ENCODE data around the gene CAPN9. TPM values are rescaled to one million over a fixed set of nuclear protein-coding genes. Genes with fewer than 3 reads are reported as not detected.
"Not testable (repeated sequence)": the region's sequence is repeated elsewhere in the genome, so short reads cannot be mapped to it uniquely, and the experiment has no call there.

The CAPN9 gene
- total and polyA plus RNA-seq, 5 experiments from 2014 or later: not detected

DNA sequence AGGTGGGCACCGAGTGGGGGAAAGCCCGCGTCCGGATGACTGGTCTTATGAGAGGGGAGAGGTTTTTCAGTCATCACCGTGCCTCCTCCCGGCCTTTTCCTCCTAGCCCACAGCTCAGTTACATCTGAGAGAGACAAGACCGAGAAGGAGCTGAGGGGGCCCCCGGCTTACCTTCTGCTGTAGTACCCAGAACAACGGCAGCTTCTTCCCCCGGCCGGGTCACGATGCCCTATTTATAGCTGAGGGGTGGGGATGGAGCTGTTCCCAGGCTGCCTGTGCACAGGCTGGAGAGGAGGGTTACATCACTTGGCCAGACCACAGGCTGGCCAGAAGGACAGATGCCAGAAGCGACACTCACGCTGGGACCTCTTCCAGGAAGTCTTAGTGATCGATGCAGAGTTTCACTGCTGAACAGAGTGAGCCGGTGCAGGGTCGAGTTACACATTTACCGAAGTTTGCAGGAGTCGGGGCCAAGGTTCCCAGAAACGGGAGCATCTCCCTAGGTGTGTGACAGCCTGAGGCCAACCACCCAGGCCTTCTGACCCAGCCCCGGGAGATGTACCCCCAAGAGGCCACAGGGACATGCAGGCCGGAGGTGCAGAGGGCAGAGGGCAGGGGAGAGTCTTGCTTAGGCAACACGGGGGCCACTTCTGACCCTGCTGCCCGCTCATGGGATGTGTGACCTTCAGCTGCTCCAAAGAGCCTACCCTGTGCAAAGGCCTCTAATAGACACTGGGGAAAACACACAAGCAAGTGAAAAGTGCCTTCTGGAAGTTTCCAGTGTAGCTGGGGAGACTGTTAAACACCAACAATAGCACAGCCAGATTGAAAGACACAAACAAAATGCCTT is 33.0 kb upstream of the CAPN9 start, which contains the start of gene AGT:
Gene AGT, minus strand, starts transcription at position 208 of the 850 bp plus-strand sequence. CDS start 3,299 bp downstream, outside the sequence.
- Mint-ChIP-seq H3K27ac (peak within 1 kb of the TSS in 2 of 10 donors; percentile 1 to 9), H3K36me3 (peaks cover 0 to 5% (median 0%) of the 10 kb centered on the region in 3 donors), H3K9me3 (peaks cover 0 to 19% (median 7%) of the 10 kb centered on the region in 9 donors), H3K27me3 (peaks cover 2 to 30% (median 17%) of the 10 kb centered on the region in 5 donors), H3K4me1 (no peaks in the 10 kb centered on the region), H3K4me3 (no peak within 1 kb of the TSS)
- DNase-seq: no peak
- ATAC-seq: no peak
- POLR2A ChIA-PET: no interaction called here

DNA sequence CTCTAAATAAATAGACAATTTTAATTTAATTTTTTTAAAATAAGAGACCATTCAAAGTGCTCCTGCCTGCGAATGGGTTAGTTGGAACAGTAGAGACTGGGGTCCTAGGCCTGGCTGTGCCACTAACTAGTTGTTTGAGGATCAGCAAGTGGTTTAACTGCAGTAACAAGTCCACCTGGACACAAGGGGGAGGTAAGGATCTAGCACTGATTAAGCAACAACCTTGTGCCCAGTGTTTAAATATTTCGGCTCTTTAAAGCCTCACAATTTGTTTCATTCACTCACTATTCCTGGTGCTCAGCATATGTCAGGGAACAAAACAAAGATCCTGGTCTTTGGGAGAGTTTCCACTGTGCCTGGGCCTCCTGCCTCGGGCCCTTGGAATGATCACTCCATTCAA is 31.7 kb upstream of the CAPN9 start:
- H3K4me1 Mint-ChIP-seq: no peaks in the 10 kb centered on the region
- H3K27me3 Mint-ChIP-seq: peaks cover 3 to 30% (median 17%) of the 10 kb centered on the region in 5 donors
- DNase-seq: no peak
- no peak for ATAC-seq
- POLR2A ChIA-PET: no interaction called here
- peaks cover 0 to 19% (median 7%) of the 10 kb centered on the region in 9 donors for H3K9me3 Mint-ChIP-seq
- no peak overlapping the region for H3K27ac Mint-ChIP-seq
- H3K4me3 Mint-ChIP-seq: no peak overlapping the region
- peaks cover 0 to 5% (median 0%) of the 10 kb centered on the region in 3 donors for H3K36me3 Mint-ChIP-seq

DNA sequence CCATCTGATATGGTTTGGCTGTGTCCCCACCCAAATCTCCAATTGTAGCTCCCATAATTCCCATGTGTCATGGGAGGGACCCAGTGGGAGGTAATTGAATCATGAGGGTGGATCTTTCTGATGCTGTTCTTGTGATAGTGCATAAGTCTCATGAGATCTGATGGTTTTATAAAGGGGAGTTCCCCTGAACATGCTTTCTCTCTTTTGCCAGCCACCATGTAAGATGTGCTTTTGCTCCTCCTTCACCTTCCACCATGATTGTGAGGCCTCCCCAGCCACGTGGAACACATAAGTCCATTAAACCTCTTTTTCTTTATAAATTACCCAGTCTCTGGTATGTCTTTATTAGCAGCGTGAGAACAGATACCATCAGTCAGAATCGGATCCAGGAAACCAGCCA is 30.7 kb upstream of the CAPN9 start:
- H3K4me3 Mint-ChIP-seq, H3K4me1 Mint-ChIP-seq, ATAC-seq, DNase-seq, H3K27ac Mint-ChIP-seq, H3K36me3 Mint-ChIP-seq, POLR2A ChIA-PET: not testable (repeated sequence)
- Mint-ChIP-seq H3K27me3 (peaks cover 5 to 30% (median 17%) of the 10 kb centered on the region in 5 donors), H3K9me3 (peaks cover 0 to 22% (median 7%) of the 10 kb centered on the region in 9 donors)

DNA sequence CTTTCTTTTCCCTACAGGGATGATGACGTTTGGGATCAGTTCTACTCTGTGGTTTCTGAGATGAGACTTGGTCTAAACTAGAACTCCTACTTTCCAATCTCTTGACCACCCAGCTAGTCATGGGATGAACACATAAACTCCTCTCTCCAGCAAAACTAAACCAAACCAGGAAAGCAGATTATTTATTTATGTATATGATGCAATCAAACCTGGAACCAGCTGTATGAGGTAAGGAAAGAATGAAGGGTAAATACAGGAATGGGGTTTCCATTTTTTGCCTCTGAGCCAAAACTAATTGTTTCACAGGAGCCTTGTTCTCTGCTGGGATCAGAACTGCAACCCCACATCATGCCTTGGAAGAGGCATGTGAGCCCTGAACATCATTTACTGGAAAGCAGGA is 29.9 kb upstream of the CAPN9 start:
- peaks cover 8 to 30% (median 17%) of the 10 kb centered on the region in 5 donors for H3K27me3 Mint-ChIP-seq

DNA sequence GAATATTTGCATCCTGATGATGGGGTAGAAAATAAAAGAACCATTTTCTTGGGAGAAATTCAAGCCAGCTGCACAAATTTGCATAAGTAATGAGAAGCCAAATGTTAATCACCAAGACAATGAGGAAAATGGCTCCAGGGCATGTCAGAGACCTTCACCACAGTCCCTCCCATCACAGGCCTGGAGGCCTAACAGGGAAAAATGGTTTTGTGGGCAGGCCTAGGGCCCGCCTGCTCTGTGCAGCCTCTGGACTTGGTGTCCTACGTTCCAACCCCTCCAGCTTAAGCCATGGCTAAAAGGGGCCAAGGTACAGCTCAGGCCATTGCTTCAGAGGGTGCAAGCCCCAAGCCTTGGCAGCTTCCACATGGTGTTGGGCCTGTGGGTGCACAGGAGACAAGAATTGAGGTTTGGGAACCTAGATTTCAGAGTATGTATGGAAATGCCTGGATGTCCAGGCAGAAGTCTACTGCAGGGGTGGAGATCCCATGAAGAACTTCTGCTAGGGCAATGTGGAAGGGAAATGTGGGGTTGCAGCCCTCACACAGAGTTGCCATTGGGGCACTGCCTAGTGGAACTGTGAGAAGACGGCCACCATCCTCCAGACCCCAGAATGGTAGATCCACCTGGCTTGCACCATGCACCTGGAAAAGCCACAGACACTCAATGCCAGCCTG is 25.2 kb upstream of the CAPN9 start:
- peaks cover 0 to 21% (median 5%) of the 10 kb centered on the region in 9 donors for H3K9me3 Mint-ChIP-seq

More for the DNA sequence above, 29.9 kb upstream of the CAPN9 start:
- no peak overlapping the region for H3K27ac Mint-ChIP-seq
- peaks cover 0 to 26% (median 9%) of the 10 kb centered on the region in 9 donors for H3K9me3 Mint-ChIP-seq
- DNase-seq (no peak), ATAC-seq (no peak)
- no peaks in the 10 kb centered on the region for H3K4me1 Mint-ChIP-seq
- POLR2A ChIA-PET: no interaction called here
- no peak overlapping the region for H3K4me3 Mint-ChIP-seq
- peaks cover 0 to 11% (median 0%) of the 10 kb centered on the region in 3 donors for H3K36me3 Mint-ChIP-seq

DNA sequence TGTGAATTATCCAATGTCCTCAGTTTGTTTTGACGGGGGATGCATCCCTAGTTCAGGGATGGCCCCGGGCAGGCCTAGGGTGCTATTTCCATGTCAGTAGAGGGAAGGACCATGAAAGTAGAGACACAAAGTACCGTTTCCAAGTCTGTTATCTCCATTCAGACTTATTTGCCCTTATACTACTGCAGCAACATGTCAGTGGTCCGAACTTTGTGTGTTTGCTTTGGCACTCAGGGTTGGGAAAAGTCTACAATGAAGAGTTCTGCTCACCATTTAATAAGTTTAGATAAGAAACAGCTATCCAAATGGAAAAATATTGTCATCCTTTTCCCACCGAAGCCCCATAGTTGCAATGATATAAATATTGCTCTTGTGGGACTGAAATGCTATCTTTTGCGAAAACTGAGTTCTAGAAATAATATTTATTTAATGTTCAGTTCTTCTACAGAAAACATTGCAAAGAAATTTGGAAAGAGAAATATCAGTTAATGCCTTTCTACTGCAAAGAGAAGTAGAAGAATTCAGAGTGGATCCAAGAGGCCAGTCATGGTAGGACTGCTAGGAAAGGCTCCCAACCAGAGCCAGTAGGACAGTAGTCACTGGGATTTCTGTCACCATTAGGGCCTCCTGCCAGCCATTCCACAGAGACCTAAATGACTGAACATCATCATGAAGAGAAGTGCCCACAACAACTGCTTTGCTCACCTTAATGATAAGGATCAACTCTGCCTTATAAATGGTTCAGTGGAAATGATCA is 21.8 kb upstream of the CAPN9 start:
- no peak overlapping the region for H3K27ac Mint-ChIP-seq

More for the DNA sequence above, 25.2 kb upstream of the CAPN9 start:
- DNase-seq, H3K4me1 Mint-ChIP-seq, H3K4me3 Mint-ChIP-seq, POLR2A ChIA-PET, ATAC-seq, H3K36me3 Mint-ChIP-seq, H3K27ac Mint-ChIP-seq: not testable (repeated sequence)
- H3K27me3 Mint-ChIP-seq: peaks cover 0 to 11% (median 9%) of the 10 kb centered on the region in 5 donors

DNA sequence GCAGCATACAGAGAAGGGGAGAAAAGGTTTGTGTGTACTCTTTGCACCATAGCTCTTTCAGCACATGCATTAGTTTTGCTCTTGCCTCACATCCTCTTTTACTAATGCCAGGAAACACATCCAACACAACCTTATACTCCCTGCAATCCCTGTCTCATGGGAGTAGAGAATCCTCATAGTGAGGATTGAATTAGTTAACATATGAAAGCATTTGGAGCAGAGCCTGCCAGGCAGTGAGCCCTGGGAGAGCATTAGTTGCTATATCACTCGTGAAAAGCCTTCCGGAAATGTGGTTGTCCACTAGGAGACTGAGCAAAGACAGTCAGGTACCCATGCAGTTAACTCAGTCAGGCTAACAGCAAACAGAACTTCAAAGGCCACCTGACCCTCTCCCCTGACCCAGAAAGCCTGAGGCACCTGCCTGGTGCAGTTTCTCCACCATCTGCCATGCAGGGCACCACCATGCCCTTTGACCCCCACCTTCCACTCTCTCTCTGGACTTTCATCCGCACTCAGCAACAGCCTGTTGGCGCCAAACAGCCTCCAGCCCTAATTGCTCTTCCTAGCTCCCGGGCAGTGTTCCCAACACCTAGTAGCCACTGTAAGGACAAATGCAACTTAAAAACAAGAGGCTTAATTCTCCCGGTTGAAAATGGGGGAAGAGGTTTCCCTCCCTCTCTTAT is 18.3 kb upstream of the CAPN9 start:
- Mint-ChIP-seq H3K9me3 (peaks cover 0 to 15% (median 0%) of the 10 kb centered on the region in 9 donors), H3K36me3 (peaks cover 0 to 4% (median 0%) of the 10 kb centered on the region in 3 donors), H3K4me1 (no peaks in the 10 kb centered on the region), H3K27ac (no peak overlapping the region), H3K27me3 (peaks cover 0 to 19% (median 7%) of the 10 kb centered on the region in 5 donors), H3K4me3 (no peak overlapping the region)
- ATAC-seq (no peak), DNase-seq (no peak)
- POLR2A ChIA-PET: no interaction called here

More for the DNA sequence above, 21.8 kb upstream of the CAPN9 start:
- Mint-ChIP-seq H3K4me3 (no peak overlapping the region), H3K4me1 (no peaks in the 10 kb centered on the region), H3K27me3 (peaks cover 0 to 17% (median 12%) of the 10 kb centered on the region in 5 donors), H3K9me3 (peaks cover 0 to 26% (median 6%) of the 10 kb centered on the region in 9 donors), H3K36me3 (peaks cover 0 to 10% (median 0%) of the 10 kb centered on the region in 3 donors)
- POLR2A ChIA-PET: no interaction called here
- DNase-seq (no peak), ATAC-seq (no peak)

DNA sequence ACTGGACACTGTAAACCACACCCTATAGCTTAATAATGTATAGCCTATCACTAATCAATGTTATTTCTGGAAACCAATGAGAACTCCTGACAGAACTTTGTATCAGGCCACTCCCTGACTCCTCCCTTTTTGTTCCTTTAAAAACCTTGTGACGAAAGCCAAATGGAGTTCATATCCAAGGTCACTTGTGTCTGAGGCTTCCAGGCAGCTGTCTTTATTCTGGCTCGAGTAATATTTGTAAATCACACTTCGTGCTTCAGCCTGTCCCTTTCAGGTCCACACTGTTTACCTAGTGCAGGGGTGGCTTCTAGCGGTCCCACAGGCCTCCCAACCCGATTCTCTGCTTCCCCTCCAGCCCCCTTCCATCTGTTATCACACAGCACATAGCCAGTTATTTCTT is 16.2 kb upstream of the CAPN9 start:
- DNase-seq (no peak), ATAC-seq (no peak)
- peaks cover 7 to 24% (median 10%) of the 10 kb centered on the region in 5 donors for H3K27me3 Mint-ChIP-seq
- peaks cover 0 to 4% (median 0%) of the 10 kb centered on the region in 3 donors for H3K36me3 Mint-ChIP-seq
- no peak overlapping the region for H3K27ac Mint-ChIP-seq
- POLR2A ChIA-PET: no interaction called here
- peaks cover 0 to 15% (median 0%) of the 10 kb centered on the region in 9 donors for H3K9me3 Mint-ChIP-seq
- no peaks in the 10 kb centered on the region for H3K4me1 Mint-ChIP-seq
- H3K4me3 Mint-ChIP-seq: no peak overlapping the region

DNA sequence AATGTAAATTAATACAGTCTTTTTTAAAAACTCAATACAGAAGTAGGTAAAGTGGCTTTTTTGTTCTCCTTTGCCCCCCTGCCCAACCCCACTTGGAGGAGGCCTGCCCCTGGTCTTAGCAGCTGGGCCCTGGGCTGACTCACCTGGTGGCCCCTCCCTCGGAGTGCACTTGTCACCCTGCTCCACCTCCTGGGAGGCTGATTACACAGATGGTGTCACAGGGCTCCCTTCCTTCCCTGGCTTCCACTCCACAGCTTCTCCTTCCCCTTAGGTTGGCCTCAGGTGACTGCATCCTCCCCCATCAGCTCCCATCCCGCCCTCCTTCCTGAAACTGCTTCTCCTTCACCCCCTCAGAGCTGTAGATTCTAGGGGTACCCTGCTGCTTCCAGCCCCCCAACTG is 11.7 kb upstream of the CAPN9 start:
- POLR2A ChIA-PET: no interaction called here
- Mint-ChIP-seq H3K27me3 (peaks cover 11 to 48% (median 20%) of the 10 kb centered on the region in 5 donors), H3K4me1 (no peaks in the 10 kb centered on the region), H3K27ac (no peak overlapping the region), H3K9me3 (peaks cover 0 to 9% (median 1%) of the 10 kb centered on the region in 9 donors), H3K4me3 (no peak overlapping the region), H3K36me3 (peaks cover 0 to 8% (median 0%) of the 10 kb centered on the region in 3 donors)
- no peak for DNase-seq
- ATAC-seq: no peak

DNA sequence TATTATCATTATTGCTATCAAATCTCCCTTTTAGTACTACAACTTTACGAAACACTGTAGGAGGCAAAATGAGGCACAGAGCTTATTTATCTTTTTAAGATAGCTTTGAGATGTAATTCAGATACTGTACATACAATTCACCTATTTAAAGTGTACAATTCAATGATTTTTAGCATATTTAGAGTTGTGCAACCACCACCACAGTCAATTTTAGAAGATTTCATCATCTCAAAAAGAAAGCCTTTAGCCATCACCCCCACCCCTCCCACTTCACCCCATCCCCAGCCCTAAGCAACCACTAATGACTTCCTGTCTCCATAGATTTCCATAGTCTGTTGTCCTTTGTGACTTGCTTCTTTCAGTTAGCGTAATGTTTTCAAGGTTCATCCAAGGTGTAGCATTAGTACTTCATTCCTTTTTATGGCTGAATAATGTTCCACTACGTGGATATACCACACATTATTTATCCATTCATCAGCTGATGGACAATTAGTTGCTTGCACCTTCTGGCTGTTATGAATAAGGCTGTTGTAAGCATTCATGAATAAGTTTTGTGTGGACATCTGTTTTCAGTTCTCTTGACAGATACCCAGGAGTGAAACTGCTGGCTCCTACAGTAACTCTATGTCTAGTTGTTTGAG is 9.4 kb upstream of the CAPN9 start:
- Mint-ChIP-seq H3K9me3 (peaks cover 0 to 9% (median 0%) of the 10 kb centered on the region in 9 donors), H3K4me1 (no peaks in the 10 kb centered on the region), H3K27me3 (peaks cover 14 to 52% (median 25%) of the 10 kb centered on the region in 5 donors), H3K4me3 (no peak overlapping the region), H3K27ac (no peak overlapping the region), H3K36me3 (peaks cover 0 to 8% (median 0%) of the 10 kb centered on the region in 3 donors)
- POLR2A ChIA-PET: no interaction called here
- DNase-seq: no peak
- ATAC-seq: no peak

DNA sequence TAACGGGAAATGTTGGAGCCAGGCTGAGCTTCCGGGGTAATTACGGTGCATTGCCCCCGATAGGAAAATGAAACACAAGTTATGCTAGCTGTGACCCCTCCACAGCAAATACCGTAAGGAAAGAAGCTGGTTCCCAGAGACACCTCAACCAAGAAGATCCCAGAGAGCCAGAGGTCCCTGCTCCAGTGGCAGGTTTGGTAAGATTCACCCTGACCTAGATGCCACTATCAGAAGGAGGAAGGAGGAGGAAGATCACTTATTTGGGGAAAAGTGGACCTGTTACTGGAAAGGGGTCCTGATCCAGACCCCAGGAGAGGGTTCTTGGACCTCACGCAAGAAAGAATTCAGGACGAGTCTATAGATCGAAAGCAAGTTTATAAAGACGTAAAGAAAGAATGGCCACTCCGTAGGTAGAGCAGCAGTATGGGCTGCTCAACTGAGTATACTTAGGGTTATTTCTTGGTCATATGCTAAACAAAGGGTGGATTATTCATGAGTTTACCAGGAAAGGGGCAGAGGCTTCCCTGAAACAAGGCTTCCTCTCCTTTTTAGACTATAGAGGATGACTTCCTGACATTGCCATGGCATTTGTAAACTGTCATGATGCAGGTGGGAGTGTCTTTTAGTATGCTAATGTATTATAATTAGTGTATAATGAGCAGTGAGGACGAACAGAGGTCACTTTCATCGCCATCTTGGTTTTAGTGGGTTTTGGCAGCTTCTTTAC is 7.5 kb upstream of the CAPN9 start:
- DNase-seq (no peak), ATAC-seq (no peak)
- H3K4me1 Mint-ChIP-seq: no peaks in the 10 kb centered on the region
- H3K36me3 Mint-ChIP-seq: peaks cover 0 to 8% (median 0%) of the 10 kb centered on the region in 3 donors
- POLR2A ChIA-PET: no interaction called here
- H3K27ac Mint-ChIP-seq: peak overlapping the region in 1 of 10 donors; percentile 47
- H3K27me3 Mint-ChIP-seq: peaks cover 14 to 52% (median 26%) of the 10 kb centered on the region in 5 donors
- H3K4me3 Mint-ChIP-seq: no peak overlapping the region
- peaks cover 0 to 9% (median 0%) of the 10 kb centered on the region in 9 donors for H3K9me3 Mint-ChIP-seq
